DOHH2 (cell line): ENCODE data around the gene ABCC11.

ENCODE experiments used
- H3F3A ChIP-seq: fragments of 200-600 bp; sonication (generic), shearing (Covaris generic); 2 replicates; pipeline ENCODE4 v1.6.0; 2016; ENCODE audit warnings: antibody characterized with exemption, mild to moderate bottlenecking; ENCODE audit not compliant: control insufficient read depth, insufficient read depth
- H3K27ac ChIP-seq: fragments of 200-600 bp; sonication (generic); 2 replicates; pipeline ENCODE4 v1.5.1; 2014; ENCODE audit warnings: low read depth, mild to moderate bottlenecking, low read length, moderate library complexity
- H3K27me3 ChIP-seq: fragments of 200-600 bp; sonication (generic); 2 replicates; pipeline ENCODE4 v1.6.1; 2014; ENCODE audit warnings: mild to moderate bottlenecking, low read length, mixed read lengths; ENCODE audit not compliant: control insufficient read depth
- H3K36me3 ChIP-seq: fragments of 200-600 bp; sonication (generic); 2 replicates; pipeline ENCODE4 v1.6.1; 2014; ENCODE audit warnings: mild to moderate bottlenecking, low read length, moderate library complexity, mixed read lengths; ENCODE audit not compliant: control insufficient read depth
- H3K4me1 ChIP-seq: fragments of 200-600 bp; sonication (generic); 2 replicates; pipeline ENCODE4 v1.6.1; 2014; ENCODE audit warnings: mild to moderate bottlenecking, low read length, mixed read lengths; ENCODE audit not compliant: control insufficient read depth
- H3K4me2 ChIP-seq: fragments of 200-600 bp; sonication (generic); 2 replicates; pipeline ENCODE4 v1.6.0; 2014; ENCODE audit warnings: mild to moderate bottlenecking, low read length, moderate library complexity
- H3K4me3 ChIP-seq: fragments of 200-600 bp; sonication (generic); 2 replicates; pipeline ENCODE4 v1.5.1; 2014; ENCODE audit warnings: mild to moderate bottlenecking, low read length, mixed read lengths
- H3K79me2 ChIP-seq: fragments of 200-600 bp; sonication (generic); 2 replicates; pipeline ENCODE4 v1.6.1; 2014; ENCODE audit warnings: mild to moderate bottlenecking, low read length, mixed read lengths; ENCODE audit not compliant: control insufficient read depth
- H3K9me2 ChIP-seq: fragments of 200-600 bp; sonication (generic); replicated peaks from 2 replicates; pipeline ENCODE4 v1.6.1; 2014; ENCODE audit warnings: mild to moderate bottlenecking, low read length, mixed read lengths; ENCODE audit not compliant: control insufficient read depth
- H3K9me3 ChIP-seq: fragments of 200-600 bp; sonication (generic); 2 replicates; pipeline ENCODE4 v1.6.1; 2014; ENCODE audit warnings: antibody characterized with exemption, low read length, mixed read lengths; ENCODE audit not compliant: control insufficient read depth, insufficient read depth
- H4K20me1 ChIP-seq: fragments of 200-600 bp; sonication (generic); 2 replicates; pipeline ENCODE4 v1.6.0; 2014; ENCODE audit warnings: low read depth, mild to moderate bottlenecking, antibody characterized with exemption, low read length, moderate library complexity; ENCODE audit not compliant: control insufficient read depth, insufficient read depth
- CTCF ChIP-seq: fragments of 200-600 bp; sonication (generic); IDR thresholded peaks from one replicate; pipeline ENCODE4 v1.5.1; 2014; ENCODE audit warnings: antibody characterized with exemption, mild to moderate bottlenecking, low read depth, low read length; ENCODE audit not compliant: poor library complexity, severe bottlenecking
- EZH2phosphoT487 ChIP-seq: fragments of 200-600 bp; sonication (generic); IDR thresholded peaks from 2 replicates; pipeline ENCODE4 v1.6.1; 2017; ENCODE audit warnings: borderline replicate concordance, mild to moderate bottlenecking, antibody characterized with exemption, low read length, moderate library complexity, mixed read lengths

The ABCC11 gene

GRCh38 chr16:48139517-48139916 lies 107.8 kb downstream of the ABCC11 start:
- Histone ChIP-seq H3K9me2 (no peaks in the 10 kb centered on the region), H3K27ac (no peak overlapping the region), H3K36me3 (no peaks in the 10 kb centered on the region), H4K20me1 (no peaks in the 10 kb centered on the region), H3K4me3 (no peak overlapping the region), H3F3A (no peaks in the 10 kb centered on the region), H3K4me1 (no peaks in the 10 kb centered on the region), H3K4me2 (no peak overlapping the region), H3K27me3 (no peaks in the 10 kb centered on the region), H3K79me2 (no peaks in the 10 kb centered on the region), H3K9me3 (no peaks in the 10 kb centered on the region)
- TF ChIP-seq EZH2phosphoT487 (no peak), CTCF (no peak)

- H3K4me3 ChIP-seq: no peak overlapping the region
- TF ChIP-seq EZH2phosphoT487 (no peak), CTCF (no peak)
These were observed 108.8 kb downstream of the ABCC11 start for GRCh38 chr16:48138543-48138942.

GRCh38 chr16:48137822-48138221 lies 109.5 kb downstream of the ABCC11 start:
- no peaks in the 10 kb centered on the region for H3K36me3 ChIP-seq
- no peaks in the 10 kb centered on the region for H3K9me2 ChIP-seq
- no peak overlapping the region for H3K27ac ChIP-seq
- H3K4me1 ChIP-seq: no peaks in the 10 kb centered on the region
- TF ChIP-seq CTCF (no peak), EZH2phosphoT487 (no peak)
- H3K4me3 ChIP-seq: no peak overlapping the region
- no peaks in the 10 kb centered on the region for H3F3A ChIP-seq
- H3K79me2 ChIP-seq: no peaks in the 10 kb centered on the region
- H3K9me3 ChIP-seq: no peaks in the 10 kb centered on the region
- no peaks in the 10 kb centered on the region for H4K20me1 ChIP-seq
- H3K27me3 ChIP-seq: no peaks in the 10 kb centered on the region
- H3K4me2 ChIP-seq: no peak overlapping the region

More at GRCh38 chr16:48138543-48138942, 108.8 kb downstream of the ABCC11 start:
- Histone ChIP-seq H3F3A (no peaks in the 10 kb centered on the region), H4K20me1 (no peaks in the 10 kb centered on the region), H3K9me2 (no peaks in the 10 kb centered on the region), H3K4me1 (no peaks in the 10 kb centered on the region), H3K36me3 (no peaks in the 10 kb centered on the region), H3K27ac (no peak overlapping the region), H3K27me3 (no peaks in the 10 kb centered on the region), H3K9me3 (no peaks in the 10 kb centered on the region), H3K4me2 (no peak overlapping the region), H3K79me2 (no peaks in the 10 kb centered on the region)
